Kidney glomerular epithelial cell (primary cell): ENCODE measurements around the gene DNAJB13.

Source experiments
- DNase-seq: peaks from one replicate; lab custom pipeline; 2025; lab: John Stamatoyannopoulos, UW

DNAJB13 gene

DNA sequence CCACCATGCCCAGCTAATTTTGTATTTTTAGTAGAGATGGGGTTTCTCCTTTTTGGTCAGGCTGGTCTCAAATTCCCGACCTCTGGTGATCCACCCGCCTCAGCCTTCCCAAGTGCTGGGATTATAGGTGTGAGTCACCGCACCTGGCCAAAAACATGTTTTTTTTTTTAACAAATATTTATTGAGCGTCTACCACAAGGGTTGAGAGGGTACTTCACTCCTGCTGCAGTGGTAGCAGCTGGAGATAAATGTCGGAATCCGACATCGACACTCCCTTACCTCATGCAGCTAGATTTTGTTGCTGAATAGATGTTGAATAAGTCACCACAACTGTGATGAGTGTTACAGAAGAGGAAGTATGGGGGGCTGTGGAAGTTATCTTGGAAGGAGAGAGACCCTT lies 971 bp downstream of the DNAJB13 start:
- DNase-seq = peak; percentile 35

DNA sequence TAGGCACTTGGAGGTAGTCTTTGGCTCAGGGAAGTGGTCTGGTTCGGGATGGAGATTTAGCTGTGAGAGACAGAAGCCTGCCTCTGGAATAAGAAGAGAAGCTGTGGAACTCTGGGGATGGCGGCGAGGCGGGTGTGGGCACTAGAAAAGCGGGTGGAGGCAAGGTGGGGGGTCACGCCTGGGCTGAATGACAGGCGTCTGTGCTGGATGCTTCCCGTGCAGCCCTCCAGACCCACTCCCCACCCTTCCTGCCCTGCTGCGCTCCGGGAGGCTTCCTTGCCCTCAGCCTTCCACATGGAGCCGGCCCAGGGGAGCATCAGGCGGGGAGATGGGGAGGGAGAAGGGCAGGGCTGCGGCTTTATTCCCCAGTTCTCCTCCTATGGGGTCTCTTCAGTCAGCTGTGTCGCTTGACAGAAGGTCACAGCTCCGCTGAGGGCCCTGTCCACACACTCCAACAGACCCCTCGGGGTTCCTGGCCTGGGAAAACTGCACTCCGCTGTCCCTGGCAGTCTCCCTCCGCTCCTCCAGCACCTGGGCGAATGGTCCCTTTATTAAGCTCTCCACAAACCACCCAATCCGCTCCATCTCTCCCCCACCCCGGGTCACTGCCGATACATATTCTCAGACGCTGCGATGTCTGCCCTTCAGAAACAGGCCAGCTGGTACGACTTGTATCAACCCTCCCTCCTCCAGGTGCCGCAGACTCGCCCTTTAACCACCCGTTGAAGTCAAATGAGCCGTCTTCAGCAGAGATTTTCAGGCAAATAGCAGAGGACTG lies 6.2 kb downstream of the DNAJB13 start:
- DNase-seq = no peak

DNA sequence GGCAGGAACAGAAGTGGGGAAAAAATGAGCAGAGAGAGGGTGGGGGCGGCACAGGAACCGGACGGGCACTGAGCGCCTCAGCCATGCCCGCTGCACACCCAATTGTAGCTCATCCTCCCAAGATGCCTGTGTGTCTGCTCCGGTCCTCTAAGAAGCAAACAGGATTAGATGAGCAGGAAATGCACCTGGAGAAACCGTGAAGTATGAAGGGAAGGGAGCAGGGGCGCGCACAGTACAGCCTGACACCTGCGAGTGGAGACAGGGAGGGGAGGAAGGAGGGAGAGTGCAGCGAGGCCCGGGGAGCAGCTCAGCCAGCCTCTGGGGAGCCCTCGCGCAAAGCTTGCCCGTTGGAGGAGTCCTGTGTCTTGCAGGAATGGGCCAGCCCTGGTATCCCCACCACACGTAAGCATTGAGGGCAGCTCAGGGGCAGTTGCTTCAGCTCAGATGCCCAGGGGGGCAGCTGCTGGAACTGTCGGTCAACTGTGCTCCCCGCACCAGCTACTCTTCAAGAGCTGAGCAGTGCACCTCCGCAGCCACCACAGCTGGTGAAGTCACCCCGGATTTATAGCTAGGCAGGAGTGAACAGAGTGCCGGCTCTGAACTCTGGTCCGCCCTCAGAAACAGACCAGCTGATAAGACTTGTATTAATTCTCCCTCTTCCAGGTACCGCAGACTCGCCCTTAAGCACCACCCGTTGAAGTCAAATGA lies 7.0 kb downstream of the DNAJB13 start:
- DNase-seq = no peak

DNA sequence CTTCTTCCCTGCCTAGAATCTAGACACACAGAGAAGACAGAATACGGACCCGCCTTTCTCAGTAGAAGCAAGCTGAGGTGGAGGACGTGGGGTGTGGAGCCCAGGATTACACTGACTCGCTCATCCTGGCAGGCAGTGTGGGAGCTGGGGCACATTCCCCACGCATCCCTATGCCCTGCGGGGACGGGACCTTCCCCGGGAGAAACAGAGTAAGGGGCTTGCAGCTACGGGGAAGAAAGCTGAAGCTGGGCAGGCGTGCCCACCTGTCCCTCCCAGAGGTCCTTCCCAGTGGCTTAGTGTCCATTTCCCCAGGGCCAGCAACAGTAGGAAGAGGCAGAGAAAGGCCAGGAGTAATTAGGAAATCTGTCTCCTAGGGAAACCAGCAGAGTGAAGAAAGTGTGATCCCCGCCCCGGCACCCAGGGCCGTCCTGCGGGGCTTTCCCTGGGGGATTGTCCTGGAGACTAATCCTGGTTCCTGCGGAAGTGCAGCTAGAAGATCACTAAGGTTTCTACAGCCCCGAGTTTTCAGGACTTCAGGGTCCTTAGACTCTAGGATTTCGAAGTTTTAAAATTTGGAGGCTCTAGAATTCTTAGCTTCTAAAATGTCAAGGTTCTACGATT lies 7.8 kb downstream of the DNAJB13 start:
- no peak for DNase-seq

DNA sequence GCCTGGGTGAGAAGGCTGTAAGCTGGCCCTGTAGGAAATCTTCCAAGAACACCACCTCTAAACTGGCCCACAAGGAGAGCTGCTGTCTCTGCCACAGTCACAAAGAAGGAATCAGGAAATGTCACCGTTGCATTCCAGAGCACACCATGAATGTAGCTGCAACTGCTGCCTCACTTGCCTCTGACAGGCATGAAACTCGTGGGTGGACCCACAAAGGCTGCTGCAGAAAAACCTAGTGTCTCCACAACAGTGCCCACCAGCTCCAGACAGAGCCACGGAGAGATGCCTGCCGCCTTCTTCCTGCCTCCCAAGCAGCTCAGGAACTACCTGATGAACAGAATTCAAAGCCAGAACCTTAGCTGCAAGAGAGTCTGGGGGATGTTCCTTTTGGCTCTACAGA lies 10.5 kb downstream of the DNAJB13 start:
- peak; percentile 6 for DNase-seq

DNA sequence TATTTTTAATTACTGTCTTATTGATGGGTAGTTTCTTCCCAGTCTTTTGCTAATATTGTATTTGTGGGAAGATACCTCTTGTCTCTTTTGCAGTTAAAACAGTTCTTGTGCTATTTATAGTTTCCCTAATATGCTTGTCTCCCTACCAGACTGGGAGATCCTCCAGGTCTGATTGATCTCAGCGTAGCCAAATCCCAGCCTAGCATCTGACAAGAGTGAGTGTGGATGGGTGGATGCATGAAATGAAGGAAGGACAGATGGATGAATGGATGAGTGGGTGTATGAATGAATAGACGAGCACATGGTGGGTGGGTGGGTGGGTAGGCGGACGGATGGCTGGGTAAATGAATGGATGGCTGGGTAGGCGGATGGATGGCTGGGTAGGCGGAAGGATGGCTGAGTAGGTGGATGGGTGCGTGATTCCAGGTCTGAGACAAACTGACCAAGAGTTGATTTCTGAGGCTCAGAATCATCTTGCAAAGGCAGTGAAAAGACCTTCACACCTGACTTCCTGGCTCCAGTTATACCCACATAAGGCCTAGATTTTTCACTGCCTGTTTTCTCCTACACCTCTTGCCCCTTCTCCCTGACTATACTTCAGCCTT lies 11.4 kb downstream of the DNAJB13 start:
- DNase-seq = no peak

DNA sequence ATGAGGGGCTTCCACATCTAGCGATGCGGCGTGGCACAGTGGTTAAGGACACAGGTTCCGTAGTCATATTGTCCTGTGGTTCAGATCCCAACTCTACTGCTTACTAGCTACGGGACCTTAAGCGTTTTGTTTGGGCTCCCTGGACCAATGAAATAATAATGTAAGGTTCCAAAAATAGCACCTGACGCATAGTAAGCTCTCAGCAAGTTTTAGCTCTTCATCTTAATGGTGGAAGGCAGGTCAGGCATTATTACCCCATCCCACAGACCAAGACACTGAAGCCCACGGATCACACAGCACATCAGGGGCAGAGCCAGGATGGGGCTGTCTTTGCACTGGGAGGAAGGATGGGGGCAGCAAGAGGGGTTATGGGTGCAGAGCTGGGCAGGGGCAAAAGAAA lies 13.0 kb downstream of the DNAJB13 start:
- DNase-seq = no peak

DNA sequence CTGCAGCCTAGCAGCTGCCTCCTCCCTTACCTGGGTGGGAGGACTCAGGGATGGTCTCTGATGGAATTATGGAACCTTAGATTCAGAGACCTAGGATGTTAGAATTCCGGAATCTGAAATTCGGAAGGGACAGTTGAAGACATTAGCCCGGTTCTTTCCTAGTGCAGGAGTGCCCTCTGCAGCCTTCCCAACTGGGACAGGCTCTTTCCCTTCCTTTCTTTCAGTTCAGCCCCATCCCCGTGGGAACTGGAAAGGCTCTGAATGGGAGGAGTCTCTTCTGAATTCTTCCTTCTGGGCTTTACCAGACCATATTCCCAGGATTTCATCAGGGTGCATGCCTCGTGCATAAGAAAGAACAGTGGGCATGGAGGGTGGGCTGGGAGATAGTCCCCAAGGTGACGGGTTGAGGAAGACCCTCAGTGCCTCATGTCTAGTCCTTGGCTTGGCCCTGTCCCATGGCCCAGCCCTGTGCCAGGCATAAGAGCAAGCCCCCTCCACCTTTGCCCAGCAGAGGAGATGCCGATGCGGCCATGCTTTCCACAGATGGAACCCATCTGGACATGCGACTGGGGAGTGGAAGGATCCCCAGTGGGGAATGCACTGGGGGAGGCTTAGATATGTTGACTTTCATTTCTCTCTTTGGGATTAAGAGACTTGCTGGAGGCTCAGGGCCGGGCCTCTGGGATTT lies 14.4 kb downstream of the DNAJB13 start:
- no peak for DNase-seq

DNA sequence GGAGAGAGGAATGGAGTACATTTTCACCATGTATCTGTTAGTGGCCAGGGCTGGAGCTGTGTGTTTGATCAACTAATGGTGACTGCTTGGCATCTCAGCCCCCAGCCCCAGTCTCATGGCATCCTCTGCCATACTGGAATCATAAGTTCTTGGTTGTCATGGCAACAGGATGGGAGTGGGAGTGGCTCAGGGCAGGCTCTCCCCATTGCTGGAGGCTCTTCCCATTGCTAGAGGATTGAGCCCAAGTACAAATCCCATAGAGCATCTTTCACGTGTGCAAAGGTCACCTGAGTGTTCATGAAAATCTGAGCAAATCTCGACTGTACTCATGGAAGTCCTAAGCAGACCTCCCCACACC lies 14.9 kb downstream of the DNAJB13 start:
- DNase-seq = no peak

DNA sequence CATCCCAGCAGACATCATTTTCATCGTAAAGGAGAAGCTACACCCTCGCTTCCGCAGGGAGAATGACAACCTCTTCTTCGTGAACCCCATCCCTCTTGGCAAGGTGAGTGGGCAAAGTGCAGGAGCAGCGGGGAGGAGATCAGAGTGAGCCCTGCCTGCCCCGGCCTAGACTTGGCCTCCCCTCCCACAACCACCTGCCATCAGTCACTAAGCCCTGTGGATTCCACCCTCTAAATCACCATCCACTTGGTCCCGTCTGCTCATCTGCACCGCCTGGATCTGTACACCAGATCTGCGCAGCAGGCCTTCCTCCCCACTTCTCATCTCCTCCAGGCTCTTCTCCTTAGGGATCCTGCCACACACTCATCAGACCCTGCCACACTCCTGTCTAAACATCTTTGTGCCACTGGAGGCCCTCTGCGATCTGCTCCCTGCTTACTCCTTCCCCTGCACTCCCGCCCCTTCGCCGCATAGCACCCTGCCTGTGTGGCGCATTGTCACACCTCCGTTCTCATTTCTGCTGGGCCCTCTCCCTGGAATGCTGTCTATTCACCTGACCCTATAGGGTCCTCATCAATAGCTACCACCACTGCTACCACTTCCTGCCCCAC lies 17.6 kb downstream of the DNAJB13 start:
- no peak for DNase-seq

DNA sequence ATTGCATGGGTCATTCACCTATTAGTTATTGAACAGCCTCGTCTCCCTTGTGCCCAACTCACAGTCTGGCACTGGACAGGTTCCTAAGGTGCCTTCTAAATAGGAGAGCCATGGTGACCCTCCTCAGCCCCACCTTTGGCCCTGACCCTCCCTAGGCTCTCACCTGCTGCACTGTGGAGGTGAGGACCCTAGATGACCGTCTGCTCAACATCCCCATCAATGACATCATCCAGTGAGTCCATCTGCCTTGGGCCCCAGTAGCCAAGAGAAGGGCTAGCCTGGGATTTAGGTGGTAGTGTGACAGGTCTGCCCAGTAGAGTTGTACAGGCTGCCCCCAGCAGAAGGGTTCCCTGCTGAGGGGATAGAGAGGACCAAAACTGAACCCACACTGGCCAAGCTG lies 18.3 kb downstream of the DNAJB13 start:
- no peak for DNase-seq

DNA sequence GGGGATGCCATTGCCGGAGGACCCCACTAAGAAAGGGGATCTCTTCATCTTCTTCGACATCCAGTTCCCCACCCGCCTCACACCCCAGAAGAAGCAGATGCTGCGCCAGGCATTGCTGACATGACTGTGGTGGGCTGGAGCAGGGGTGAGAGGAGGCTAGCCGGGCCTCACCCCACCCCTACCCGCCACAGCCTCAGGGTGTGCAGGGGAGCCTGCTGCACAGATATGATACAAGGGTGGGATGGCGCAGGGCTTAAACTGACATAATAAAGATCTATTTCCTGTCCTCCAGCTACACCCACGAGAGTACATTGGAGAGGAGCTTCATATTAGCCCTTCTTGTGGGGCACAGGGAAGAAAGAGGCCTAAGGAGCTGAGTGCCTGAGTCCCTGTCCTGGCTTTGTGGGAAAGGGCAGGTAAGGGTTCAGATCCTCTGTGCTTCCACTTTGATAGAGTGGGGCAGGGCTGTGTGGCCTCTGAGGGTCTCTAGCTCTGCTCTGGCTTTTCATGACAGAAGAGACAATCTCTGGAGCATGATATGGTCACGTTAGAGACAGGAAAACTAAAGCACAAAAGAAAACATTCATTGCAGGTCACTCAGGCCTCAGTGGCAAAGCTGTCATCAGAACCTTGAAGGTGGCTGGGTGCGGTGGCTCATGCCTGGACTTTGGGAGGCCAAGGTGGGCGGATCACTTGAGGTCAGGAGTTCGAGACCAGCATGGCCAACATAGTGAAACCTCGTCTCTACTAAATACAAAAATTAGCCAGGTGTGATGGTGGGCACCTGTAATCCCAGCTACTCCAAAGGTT lies 19.4 kb downstream of the DNAJB13 start:
- no peak for DNase-seq

DNA sequence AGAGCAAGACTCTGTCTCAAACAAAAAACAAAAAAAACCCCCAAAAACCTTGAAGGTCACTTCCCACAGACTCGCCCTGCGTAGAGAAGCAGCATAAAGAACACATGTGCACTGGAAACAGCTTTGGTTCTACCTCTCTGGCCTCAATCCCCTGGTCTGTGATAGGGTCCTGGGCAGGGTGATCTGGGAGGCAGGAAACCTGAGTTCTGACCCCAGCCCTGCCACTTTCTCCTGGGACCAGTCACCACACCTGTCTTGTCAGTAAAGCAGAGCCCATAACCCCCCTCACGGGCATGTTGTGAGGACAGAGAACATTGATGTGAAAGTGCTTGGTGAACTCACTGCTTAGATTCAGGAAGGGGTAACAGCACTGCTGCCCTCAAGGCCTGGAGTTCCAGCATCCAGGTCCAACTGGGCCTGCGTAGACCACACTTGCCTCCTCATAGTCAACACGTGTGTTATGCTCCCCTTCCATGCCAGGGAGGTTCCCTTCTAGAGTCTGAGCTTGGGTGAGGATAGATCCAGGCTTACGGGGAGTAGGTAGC lies 20.4 kb downstream of the DNAJB13 start:
- DNase-seq = no peak

DNA sequence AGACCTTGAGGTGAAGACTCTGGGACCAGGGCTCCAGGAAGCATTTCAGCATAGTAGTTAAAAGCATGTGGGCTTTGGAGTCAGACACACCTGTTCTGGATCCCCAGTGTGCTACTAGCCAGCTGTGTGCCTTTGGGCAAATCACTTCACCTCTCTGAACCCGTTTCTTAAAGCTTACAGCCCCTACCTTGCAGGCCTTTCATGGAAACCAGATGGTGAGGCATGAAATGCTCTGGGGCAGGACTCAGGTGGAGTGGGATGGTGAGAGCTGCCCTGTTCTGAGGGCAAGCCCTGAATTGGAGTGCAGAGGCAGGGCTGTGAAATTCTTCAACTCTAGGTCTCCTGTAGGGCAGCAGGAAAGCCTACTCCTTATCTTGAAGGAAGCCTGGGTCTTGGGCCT lies 21.4 kb downstream of the DNAJB13 start:
- DNase-seq = no peak

DNA sequence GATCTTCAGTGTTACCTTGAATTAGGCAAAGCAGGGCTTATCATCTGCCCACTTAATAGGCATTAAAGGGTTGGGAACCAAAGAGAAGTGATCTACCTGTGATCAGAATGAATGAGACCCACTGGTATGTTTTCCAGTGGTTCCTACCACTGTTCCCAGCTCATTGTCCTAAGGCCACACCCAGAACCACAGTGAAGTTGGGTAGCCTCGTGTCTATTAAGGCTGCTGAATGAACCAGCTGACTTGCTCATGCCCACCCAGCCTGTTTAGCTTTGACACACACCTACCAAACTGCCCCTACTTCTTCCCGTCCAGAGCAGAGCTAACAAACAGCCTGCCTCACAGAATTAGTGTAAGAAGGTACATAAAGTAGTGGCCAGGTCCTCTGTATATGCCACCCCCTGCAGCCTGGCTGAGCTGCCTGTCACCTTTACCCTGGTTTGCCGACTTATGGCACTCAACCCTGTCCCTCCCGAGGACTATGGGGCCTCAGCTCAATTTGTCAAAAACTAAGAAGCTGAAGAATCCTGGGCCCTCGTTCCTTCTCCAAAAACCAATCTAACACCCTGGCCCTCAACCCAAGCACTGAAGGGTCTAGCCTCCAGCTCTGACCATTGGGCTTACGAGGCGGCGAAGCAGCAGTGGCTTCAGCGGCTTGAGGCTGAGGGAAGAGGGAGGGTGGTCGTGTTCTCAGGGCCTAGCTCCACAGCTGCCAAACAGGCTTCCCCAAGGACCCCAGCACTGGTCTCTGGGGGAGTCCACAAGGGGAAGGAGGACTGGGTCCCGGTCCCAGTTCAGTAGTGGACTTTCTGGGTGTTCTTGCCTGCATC lies 22.0 kb downstream of the DNAJB13 start:
- no peak for DNase-seq

DNA sequence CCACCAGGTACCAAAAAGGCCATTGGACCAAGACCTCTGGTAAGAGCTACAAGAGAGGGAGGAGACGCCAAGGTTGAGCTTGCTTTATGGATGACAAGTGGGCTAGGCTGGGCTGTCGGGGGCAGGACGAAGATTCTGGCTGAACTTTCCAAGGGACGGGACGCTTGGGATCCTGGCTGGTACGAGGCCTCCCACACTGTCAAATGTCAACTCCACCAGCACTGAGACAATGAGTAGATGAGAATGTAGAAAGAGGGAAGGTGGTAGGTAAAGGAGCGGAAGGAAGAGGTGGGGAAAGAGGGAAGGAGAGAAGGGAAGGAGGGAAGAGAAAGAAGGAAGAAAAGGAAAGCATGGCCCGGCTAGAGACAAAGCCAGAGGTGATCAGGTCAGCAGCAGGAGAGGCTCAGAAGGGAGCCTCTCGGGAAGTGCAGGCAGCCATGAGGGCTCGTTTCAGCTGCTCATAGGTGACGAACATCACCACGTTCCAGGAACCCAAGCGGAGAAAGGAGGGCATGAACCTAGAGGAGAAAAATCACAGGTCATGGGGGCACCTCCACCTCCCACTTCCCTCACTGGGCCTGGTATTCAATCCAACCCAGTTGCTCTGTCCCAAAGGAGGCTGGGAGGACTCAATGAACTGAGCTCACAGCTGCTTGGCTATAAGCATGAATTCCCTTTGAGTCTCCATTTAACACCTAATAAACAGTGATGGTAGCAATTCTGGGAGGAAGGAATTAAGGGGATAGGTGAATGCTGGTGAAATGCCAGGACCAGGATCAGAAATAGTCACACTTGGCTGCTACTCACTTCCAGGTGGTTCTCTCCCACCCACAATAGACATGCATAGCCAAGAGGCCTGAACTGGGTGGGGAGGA lies 24.0 kb downstream of the DNAJB13 start:
- no peak for DNase-seq

DNA sequence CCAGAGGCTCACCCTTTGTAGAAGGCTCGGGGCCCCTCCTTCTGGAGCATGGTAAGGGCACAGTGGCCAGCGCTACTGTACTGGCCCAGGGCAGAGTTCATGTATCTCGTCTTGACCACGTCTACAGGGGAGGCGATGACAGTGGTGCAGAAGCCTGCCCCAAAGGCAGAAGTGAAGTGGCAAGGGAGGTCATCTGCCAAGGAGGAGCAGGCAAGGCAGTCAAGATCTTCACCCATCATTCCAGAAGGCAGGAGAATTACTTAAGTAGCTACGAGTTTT lies 24.6 kb downstream of the DNAJB13 start:
- DNase-seq = no peak

DNA sequence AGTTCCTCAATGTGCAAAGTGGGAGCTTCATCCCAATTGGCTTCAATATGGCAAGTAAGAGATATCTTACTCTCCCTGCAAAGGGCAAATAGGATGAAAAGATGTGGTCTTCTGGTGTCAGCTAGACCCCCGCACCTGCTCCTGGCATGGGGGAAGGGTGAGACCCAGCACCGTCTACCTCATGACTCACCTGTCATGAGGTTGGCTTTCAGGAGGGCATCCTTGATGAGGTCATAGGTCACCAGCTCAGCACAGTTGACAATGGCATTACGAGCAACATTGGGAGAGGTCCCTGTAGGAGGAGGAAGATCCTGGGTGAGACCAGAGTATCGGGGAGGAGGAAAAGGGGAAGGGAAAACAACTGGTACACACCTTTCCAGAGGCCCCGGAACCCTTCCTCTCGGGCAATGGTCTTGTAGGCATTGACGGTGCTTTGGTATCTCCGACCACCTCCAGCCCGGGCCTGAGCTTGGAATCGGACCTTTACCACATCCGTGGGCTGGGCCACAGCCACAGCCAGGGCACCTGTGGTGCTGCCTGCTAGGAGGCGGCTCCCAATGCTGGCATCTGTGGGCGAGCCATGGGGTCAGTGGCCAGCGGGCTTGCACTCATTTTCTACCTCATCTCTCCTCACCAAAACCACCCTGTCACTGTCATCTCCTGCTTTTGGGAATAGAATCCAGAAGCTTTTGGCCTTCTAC lies 25.8 kb downstream of the DNAJB13 start:
- no peak for DNase-seq
